Activated T-helper 1 cell treated with anti-CD3 and anti-CD28 coated beads, Interleukin-2, amount 50 U/mL, for 16 hours (primary cell): ENCODE data around the gene PROSER3.
"Not testable (repeated sequence)": the region's sequence is repeated elsewhere in the genome, so short reads cannot be mapped to it uniquely, and the experiment has no call there.

Experiments
- DNase-seq, 2 donors: peaks; one replicate each; pipeline ENCODE4 v3.0.0-alpha.2; 2020; ENCODE audit warnings: low read depth in 1 of 2, low spot score in 1 of 2

PROSER3 gene

GRCh38 chr19:35722461-35722860, 35.5 kb upstream of the PROSER3 start:
- DNase-seq, result no peak

GRCh38 chr19:35722897-35723296, 35.1 kb upstream of the PROSER3 start:
- no peak for DNase-seq

GRCh38 chr19:35723671-35724070, 34.3 kb upstream of the PROSER3 start:
- no peak for DNase-seq

- not testable (repeated sequence) for DNase-seq
These were observed 33.8 kb upstream of the PROSER3 start for GRCh38 chr19:35724132-35724531.

- no peak for DNase-seq
These were observed 33.4 kb upstream of the PROSER3 start for GRCh38 chr19:35724560-35724959.

- no peak for DNase-seq
These were observed 32.6 kb upstream of the PROSER3 start for GRCh38 chr19:35725216-35725861.

GRCh38 chr19:35727053-35727955, 30.7 kb upstream of the PROSER3 start:
- DNase-seq, result no peak

- DNase-seq, result no peak
These were observed 29.8 kb upstream of the PROSER3 start for GRCh38 chr19:35727956-35728706.

GRCh38 chr19:35729021-35729420, 29.0 kb upstream of the PROSER3 start:
- no peak for DNase-seq

- DNase-seq, result no peak
These were observed 28.2 kb upstream of the PROSER3 start for GRCh38 chr19:35729763-35730162.

- DNase-seq, result no peak
These were observed 27.6 kb upstream of the PROSER3 start for GRCh38 chr19:35730326-35730725.

GRCh38 chr19:35731353-35731752, 26.6 kb upstream of the PROSER3 start:
- DNase-seq, result no peak

- no peak for DNase-seq
These were observed 26.1 kb upstream of the PROSER3 start for GRCh38 chr19:35731779-35732405.

- DNase-seq, result no peak
These were observed 25.3 kb upstream of the PROSER3 start for GRCh38 chr19:35732540-35733179.

- DNase-seq, result no peak
These were observed 24.5 kb upstream of the PROSER3 start for GRCh38 chr19:35733180-35734125.

GRCh38 chr19:35734273-35734672, 23.7 kb upstream of the PROSER3 start:
- no peak for DNase-seq

GRCh38 chr19:35734889-35735288, 23.1 kb upstream of the PROSER3 start:
- no peak for DNase-seq

- DNase-seq, result no peak
These were observed 20.8 kb upstream of the PROSER3 start for GRCh38 chr19:35736913-35737886.
